Vagina (tissue), 2 donors: ENCODE results near the gene PTPRN2. TPM values are rescaled to one million over a fixed set of nuclear protein-coding genes. Genes with fewer than 3 reads are reported as not detected.

Experiments
- DNase-seq, 2 donors: peaks; one replicate each; pipeline ENCODE4 v3.0.0-alpha.2; 2017; ENCODE audit errors: extremely low spot score in 2 of 2
- H3K27ac ChIP-seq: fragments of 200-600 bp; sonication (generic); one replicate; pipeline ENCODE4 v1.5.1; 2019
- H3K27me3 ChIP-seq: fragments of 200-600 bp; sonication (generic); one replicate; pipeline ENCODE4 v1.5.1; 2019
- H3K36me3 ChIP-seq, 2 donors: fragments of 200-600 bp; sonication (generic); one replicate each; pipeline ENCODE4 v1.5.1; 2017 to 2019
- H3K4me1 ChIP-seq: fragments of 200-600 bp; sonication (generic); one replicate; pipeline ENCODE4 v1.5.1; 2019
- H3K4me3 ChIP-seq, 2 donors: fragments of 200-600 bp; sonication (generic); 1 replicate in 1 of 2; 2 replicates in 1 of 2; pipeline ENCODE4 v1.5.1; 2016 to 2019
- H3K9me3 ChIP-seq: fragments of 200-600 bp; sonication (generic); one replicate; pipeline ENCODE4 v1.5.1; 2019
- CTCF ChIP-seq, 3 experiments: fragments of 450-650 bp in 2 of 3; fragments of 200-600 bp in 1 of 3; sonication (generic) in 1 of 3; IDR thresholded peaks; one replicate each; pipeline ENCODE4 v1.5.1; 2017 to 2019; ENCODE audit warnings: antibody characterized with exemption in 3 of 3, mild to moderate bottlenecking in 2 of 3, moderate library complexity in 2 of 3
- POLR2A ChIP-seq, 2 donors: fragments of 450-650 bp; IDR thresholded peaks; one replicate each; pipeline ENCODE4 v1.6.1; 2017; ENCODE audit warnings: antibody characterized with exemption in 2 of 2, mild to moderate bottlenecking in 2 of 2, moderate library complexity in 2 of 2
- POLR2AphosphoS5 ChIP-seq, 2 donors: sonication (generic); formaldehyde crosslinking; IDR thresholded peaks; one replicate each; pipeline ENCODE4 v1.9.0; 2017; ENCODE audit warnings: antibody characterized with exemption in 2 of 2, mild to moderate bottlenecking in 2 of 2, low read depth in 1 of 2; ENCODE audit not compliant: insufficient read depth in 1 of 2
- intact Hi-C: fragments of 100-400 bp; cut with DNase I; formaldehyde crosslinking; loops from one replicate; pipeline ENCODE4 v1.15.1; 2023
- total RNA-seq: library from RNA; depleted of rRNA; stranded (reverse); fragments of >200 nt; gene quantifications from one replicate; pipeline ENCODE4 v1.2.3, GENCODE V29; 2016

Gene PTPRN2
- total RNA-seq, 1 donor from 2014 or later = 7.4 TPM

- H3K4me3 ChIP-seq = no peak overlapping the region
- H3K4me1 ChIP-seq = no peaks in the 10 kb centered on the region
- H3K27ac ChIP-seq = no peak overlapping the region
- H3K27me3 ChIP-seq = no peaks in the 10 kb centered on the region
- TF ChIP-seq POLR2AphosphoS5 (IDR thresholded peaks at IDR 0.05; ENCODE audit: insufficient read depth in 1 of 2, low read depth in 1 of 2) (no peak), CTCF (IDR thresholded peaks at IDR 0.05) (no peak), POLR2A (IDR thresholded peaks at IDR 0.05) (no peak)
- no peak for DNase-seq
- peaks cover 2% of the 10 kb centered on the region for H3K9me3 ChIP-seq
- intact Hi-C loops = no loop called here
- H3K36me3 ChIP-seq = no peaks in the 10 kb centered on the region
Measured at GRCh38 chr7:157993406-157994105, 594.1 kb downstream of the PTPRN2 start.

GRCh38 chr7:157992511-157993160, 595.0 kb downstream of the PTPRN2 start:
- Histone ChIP-seq H3K36me3 (no peaks in the 10 kb centered on the region), H3K9me3 (peaks cover 2% of the 10 kb centered on the region), H3K27ac (no peak overlapping the region), H3K4me3 (no peak overlapping the region), H3K4me1 (no peaks in the 10 kb centered on the region), H3K27me3 (no peaks in the 10 kb centered on the region)
- TF ChIP-seq POLR2AphosphoS5 (IDR thresholded peaks at IDR 0.05; ENCODE audit: insufficient read depth in 1 of 2, low read depth in 1 of 2) = no peak
- TF ChIP-seq CTCF (IDR thresholded peaks at IDR 0.05) = no peak
- no peak for TF ChIP-seq POLR2A (IDR thresholded peaks at IDR 0.05)
- intact Hi-C loops = no loop called here
- DNase-seq = no peak

GRCh38 chr7:157991761-157992160, 595.9 kb downstream of the PTPRN2 start:
- Histone ChIP-seq H3K9me3 (peaks cover 2% of the 10 kb centered on the region), H3K36me3 (no peaks in the 10 kb centered on the region), H3K27ac (no peak overlapping the region), H3K4me1 (no peaks in the 10 kb centered on the region), H3K4me3 (no peak overlapping the region), H3K27me3 (no peaks in the 10 kb centered on the region)
- TF ChIP-seq CTCF (IDR thresholded peaks at IDR 0.05) (no peak), POLR2AphosphoS5 (IDR thresholded peaks at IDR 0.05; ENCODE audit: insufficient read depth in 1 of 2, low read depth in 1 of 2) (no peak), POLR2A (IDR thresholded peaks at IDR 0.05) (no peak)
- DNase-seq = no peak
- intact Hi-C loops = no loop called here

- no peaks in the 10 kb centered on the region for H3K36me3 ChIP-seq
- no peak overlapping the region for H3K27ac ChIP-seq
- DNase-seq = no peak
- H3K9me3 ChIP-seq = peaks cover 2% of the 10 kb centered on the region
- H3K4me1 ChIP-seq = no peaks in the 10 kb centered on the region
- TF ChIP-seq CTCF (IDR thresholded peaks at IDR 0.05) = no peak
- no peak for TF ChIP-seq POLR2AphosphoS5 (IDR thresholded peaks at IDR 0.05; ENCODE audit: insufficient read depth in 1 of 2, low read depth in 1 of 2)
- TF ChIP-seq POLR2A (IDR thresholded peaks at IDR 0.05) = no peak
- intact Hi-C loops = no loop called here
- no peaks in the 10 kb centered on the region for H3K27me3 ChIP-seq
- H3K4me3 ChIP-seq = no peak overlapping the region
Measured at GRCh38 chr7:157991351-157991750, 596.3 kb downstream of the PTPRN2 start.

GRCh38 chr7:157990881-157991250, 596.8 kb downstream of the PTPRN2 start:
- intact Hi-C loops = no loop called here
- Histone ChIP-seq H3K4me3 (no peak overlapping the region), H3K27ac (no peak overlapping the region), H3K36me3 (no peaks in the 10 kb centered on the region), H3K27me3 (no peaks in the 10 kb centered on the region), H3K4me1 (no peaks in the 10 kb centered on the region), H3K9me3 (peaks cover 1% of the 10 kb centered on the region)
- TF ChIP-seq POLR2A (IDR thresholded peaks at IDR 0.05) = no peak
- no peak for TF ChIP-seq POLR2AphosphoS5 (IDR thresholded peaks at IDR 0.05; ENCODE audit: insufficient read depth in 1 of 2, low read depth in 1 of 2)
- TF ChIP-seq CTCF (IDR thresholded peaks at IDR 0.05) = no peak
- no peak for DNase-seq
